ENCODE data around the gene TRIM39.

DNA sequence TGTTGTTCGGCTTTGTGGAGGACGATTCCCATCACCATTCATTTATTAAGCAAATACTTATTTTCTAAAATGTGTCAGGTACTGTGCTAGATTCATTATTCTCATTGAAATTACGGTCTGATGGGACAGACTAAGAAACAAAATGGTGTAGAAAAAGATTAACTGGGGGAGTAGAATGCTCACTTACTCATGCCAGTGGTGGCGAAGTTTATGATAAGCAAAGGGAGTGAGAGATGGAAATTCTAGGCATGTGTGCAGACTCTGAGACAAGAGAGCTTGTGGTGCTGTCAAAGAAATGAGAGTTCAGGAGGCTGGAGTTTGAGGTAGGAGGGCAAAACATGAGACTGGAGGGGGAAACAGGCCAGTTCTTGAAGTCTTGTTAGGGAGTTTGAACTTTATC is 19.1 kb downstream of the TRIM39 start:
- TF ChIP-seq POLR2A (IDR thresholded peaks at IDR 0.05; ENCODE audit: low read depth, low read length) (no peak), TAF1 (IDR thresholded peaks at IDR 0.05; ENCODE audit: borderline replicate concordance, low read depth, low read length) (no peak)

All from GM12892 (cell line).